Thymus (tissue), 11 donors: Measurements from ENCODE around the gene PPT1. TPM values are rescaled to one million over a fixed set of nuclear protein-coding genes. Genes with fewer than 3 reads are reported as not detected.

Experiments
- DNase-seq, 9 donors: peaks; one replicate each; pipeline ENCODE4 v3.0.0-alpha.2; 2013; ENCODE audit warnings: low spot score in 9 of 9, low read depth in 6 of 9, missing footprints in 1 of 9
- H3K27ac ChIP-seq, 2 donors: one replicate each; pipeline ENCODE4 v1.5.1; 2013; ENCODE audit warnings: control low read depth in 1 of 2, low read depth in 1 of 2, low read length in 1 of 2, mild to moderate bottlenecking in 1 of 2, moderate library complexity in 1 of 2
- H3K27me3 ChIP-seq, 2 donors: one replicate each; pipeline ENCODE4 v1.5.1; 2013; ENCODE audit warnings: low read length in 1 of 2; ENCODE audit not compliant: control insufficient read depth in 2 of 2, insufficient read depth in 1 of 2
- H3K36me3 ChIP-seq, 2 donors: one replicate each; pipeline ENCODE4 v1.5.1; 2013; ENCODE audit warnings: low read length in 1 of 2, mild to moderate bottlenecking in 1 of 2, moderate library complexity in 1 of 2; ENCODE audit not compliant: control insufficient read depth in 2 of 2, insufficient read depth in 2 of 2
- H3K4me1 ChIP-seq, 2 donors: one replicate each; pipeline ENCODE4 v1.5.1; 2013; ENCODE audit warnings: low read length in 2 of 2; ENCODE audit not compliant: control insufficient read depth in 2 of 2, insufficient read depth in 2 of 2
- H3K4me3 ChIP-seq, 2 donors: one replicate each; pipeline ENCODE4 v1.5.1; 2013; ENCODE audit warnings: low read length in 2 of 2, control low read depth in 1 of 2, mild to moderate bottlenecking in 1 of 2
- H3K9me3 ChIP-seq, 2 donors: one replicate each; pipeline ENCODE4 v1.5.1; 2013; ENCODE audit warnings: low read length in 1 of 2, mild to moderate bottlenecking in 1 of 2; ENCODE audit not compliant: control insufficient read depth in 2 of 2, insufficient read depth in 1 of 2
- WGBS: extraction: QIAGEN DNeasy Blood & Tissue Kit; methylation state at CpG from one replicate; pipeline ENCODE4 v1.1.7; 2013; 5-methylcytosine and 5-hydroxymethylcytosine counted together
- polyA plus RNA-seq: library from polyadenylated mRNA; stranded (reverse); fragments of 200-250 nt; gene quantifications from one replicate; pipeline ENCODE4 v1.2.3, GENCODE V29; 2013
- total RNA-seq: library from RNA; stranded (reverse); fragments of 120-200 nt; gene quantifications from one replicate; pipeline ENCODE4 v1.2.4, GENCODE V29; 2013
- donor health status: healthy.

Gene PPT1
- total and polyA plus RNA-seq, 2 donors, result 81.5 to 97.3 TPM

GRCh38 chr1:40059960-40060750 lies 36.9 kb downstream of the PPT1 start:
- Histone ChIP-seq H3K4me1 (peaks cover 27 to 39% of the 10 kb centered on the region in 2 donors), H3K27me3 (no peaks in the 10 kb centered on the region), H3K27ac (peak overlapping the region; percentile 84 to 91), H3K36me3 (peaks cover 42 to 62% of the 10 kb centered on the region in 2 donors), H3K9me3 (no peaks in the 10 kb centered on the region), H3K4me3 (no peak overlapping the region)
- WGBS, result 20% methylated on average over 7 of the region's 7 CpGs
- DNase-seq, result peak in 4 of 9 donors; percentile 24 to 67 (median 39)

- Histone ChIP-seq H3K4me3 (peak overlapping the region in 1 of 2 donors; percentile 3), H3K4me1 (peaks cover 27 to 34% of the 10 kb centered on the region in 2 donors), H3K36me3 (peaks cover 35 to 58% of the 10 kb centered on the region in 2 donors), H3K27me3 (no peaks in the 10 kb centered on the region), H3K9me3 (no peaks in the 10 kb centered on the region), H3K27ac (peak overlapping the region; percentile 84 to 91)
- WGBS, result 6% methylated on average over 4 of the region's 4 CpGs
- peak in 5 of 9 donors; percentile 33 to 75 (median 52) for DNase-seq
These were observed 37.6 kb downstream of the PPT1 start for GRCh38 chr1:40059338-40059959.

- Histone ChIP-seq H3K9me3 (no peaks in the 10 kb centered on the region), H3K4me3 (peak overlapping the region in 1 of 2 donors; percentile 3), H3K4me1 (peaks cover 27% of the 10 kb centered on the region in 2 donors), H3K36me3 (peaks cover 31 to 51% of the 10 kb centered on the region in 2 donors), H3K27ac (peak overlapping the region; percentile 75 to 91), H3K27me3 (no peaks in the 10 kb centered on the region)
- DNase-seq, result no peak
- 90% methylated on average over 7 of the region's 7 CpGs for WGBS
These were observed 38.4 kb downstream of the PPT1 start for GRCh38 chr1:40058453-40059337.

GRCh38 chr1:40058097-40058452 lies 39.0 kb downstream of the PPT1 start:
- Histone ChIP-seq H3K36me3 (peaks cover 27 to 45% of the 10 kb centered on the region in 2 donors), H3K4me3 (no peak overlapping the region), H3K27ac (peak overlapping the region; percentile 67 to 91), H3K27me3 (no peaks in the 10 kb centered on the region), H3K4me1 (peaks cover 23 to 27% of the 10 kb centered on the region in 2 donors), H3K9me3 (no peaks in the 10 kb centered on the region)
- WGBS, result 84% methylated on average over 1 of the region's 1 CpG
- DNase-seq, result no peak

- Histone ChIP-seq H3K36me3 (peaks cover 27 to 41% of the 10 kb centered on the region in 2 donors), H3K9me3 (no peaks in the 10 kb centered on the region), H3K27me3 (no peaks in the 10 kb centered on the region), H3K27ac (peak overlapping the region; percentile 20 to 49), H3K4me1 (peaks cover 23 to 27% of the 10 kb centered on the region in 2 donors), H3K4me3 (no peak overlapping the region)
- WGBS, result 92% methylated on average over 1 of the region's 1 CpG
- DNase-seq, result no peak
These were observed 39.6 kb downstream of the PPT1 start for GRCh38 chr1:40057310-40058030.

GRCh38 chr1:40056519-40057309 lies 40.3 kb downstream of the PPT1 start:
- over 99% methylated on average over 5 of the region's 5 CpGs for WGBS
- no peaks in the 10 kb centered on the region for H3K27me3 ChIP-seq
- H3K36me3 ChIP-seq, result peaks cover 23 to 36% of the 10 kb centered on the region in 2 donors
- peaks cover 23 to 27% of the 10 kb centered on the region in 2 donors for H3K4me1 ChIP-seq
- no peak overlapping the region for H3K4me3 ChIP-seq
- peak overlapping the region in 1 of 2 donors; percentile 49 for H3K27ac ChIP-seq
- no peak for DNase-seq
- H3K9me3 ChIP-seq, result no peaks in the 10 kb centered on the region

- Histone ChIP-seq H3K9me3 (no peaks in the 10 kb centered on the region), H3K27ac (no peak overlapping the region), H3K27me3 (no peaks in the 10 kb centered on the region), H3K4me3 (no peak overlapping the region), H3K4me1 (peaks cover 4 to 16% of the 10 kb centered on the region in 2 donors), H3K36me3 (peaks cover 18 to 28% of the 10 kb centered on the region in 2 donors)
- no peak for DNase-seq
- 93% methylated on average over 11 of the region's 11 CpGs for WGBS
These were observed 43.7 kb downstream of the PPT1 start for GRCh38 chr1:40053138-40053887.
